HG03575 (cell line): ENCODE measurements around the gene FOXI1.

Source experiments
- ATAC-seq: cut with Tn5 transposase; IDR thresholded peaks from one replicate; pipeline ENCODE4 v1.9.1; 2021; ENCODE audit not compliant: unreplicated experiment, insufficient number of reproducible peaks, low FRiP score; ENCODE audit errors: extremely low read depth

FOXI1 gene

GRCh38 chr5:170105642-170106611 is at the start of gene FOXI1:
TSS of gene FOXI1 (plus strand) at chr5:170105897. CDS start at chr5:170105958, 61 bp downstream.
- no peak for ATAC-seq

- no peak for ATAC-seq
Observed at GRCh38 chr5:170056561-170057267, 49.0 kb upstream of the FOXI1 start.

- ATAC-seq = no peak
Observed at GRCh38 chr5:170057311-170057710, 48.4 kb upstream of the FOXI1 start.

GRCh38 chr5:170059221-170059620 is 46.5 kb upstream of the FOXI1 start:
- ATAC-seq = no peak

- ATAC-seq = no peak
Observed at GRCh38 chr5:170067152-170067551, 38.5 kb upstream of the FOXI1 start.

- ATAC-seq = no peak
Observed at GRCh38 chr5:170067574-170068170, 38.0 kb upstream of the FOXI1 start.

GRCh38 chr5:170069512-170069911 is 36.2 kb upstream of the FOXI1 start:
- ATAC-seq = no peak

- ATAC-seq = no peak
Observed at GRCh38 chr5:170070556-170071412, 34.9 kb upstream of the FOXI1 start.

GRCh38 chr5:170071748-170072147 is 33.9 kb upstream of the FOXI1 start:
- ATAC-seq = no peak

- ATAC-seq = no peak
Observed at GRCh38 chr5:170075696-170076095, 30.0 kb upstream of the FOXI1 start.

- no peak for ATAC-seq
Observed at GRCh38 chr5:170076211-170076610, 29.5 kb upstream of the FOXI1 start.

GRCh38 chr5:170076739-170077138 is 29.0 kb upstream of the FOXI1 start:
- ATAC-seq = no peak

- no peak for ATAC-seq
Observed at GRCh38 chr5:170077526-170077925, 28.2 kb upstream of the FOXI1 start.

GRCh38 chr5:170078458-170078857 is 27.2 kb upstream of the FOXI1 start:
- ATAC-seq = no peak

- ATAC-seq = no peak
Observed at GRCh38 chr5:170078931-170079330, 26.8 kb upstream of the FOXI1 start.

GRCh38 chr5:170080217-170080616 is 25.5 kb upstream of the FOXI1 start:
- ATAC-seq = no peak

GRCh38 chr5:170080786-170081445 is 24.8 kb upstream of the FOXI1 start:
- ATAC-seq = no peak

- ATAC-seq = no peak
Observed at GRCh38 chr5:170081616-170082015, 24.1 kb upstream of the FOXI1 start.
